ENCODE results near the gene CYB5A.
"Not testable (repeated sequence)": the region's sequence is repeated elsewhere in the genome, so short reads cannot be mapped to it uniquely, and the experiment has no call there.

Gene CYB5A

DNA sequence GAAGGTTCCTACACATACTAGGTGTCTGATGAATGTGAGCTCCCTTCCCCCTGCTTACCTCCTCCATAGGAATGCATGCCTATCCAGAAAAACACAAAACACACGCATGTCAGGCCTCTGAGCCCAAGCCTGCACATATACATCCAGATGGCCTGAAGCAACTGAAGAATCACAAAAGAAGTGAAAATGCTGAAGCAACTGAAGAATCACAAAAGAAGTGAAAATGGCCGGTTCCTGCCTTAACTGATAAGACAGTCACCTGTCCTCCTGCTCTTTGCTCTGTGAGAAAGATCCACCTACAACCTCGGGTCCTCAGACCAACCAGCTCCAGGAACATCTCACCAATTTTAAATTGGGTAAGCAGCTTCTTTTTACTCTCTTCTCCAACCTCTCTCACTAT lies 1.2 kb upstream of the CYB5A start:
- DNase-seq = not testable (repeated sequence)

DNA sequence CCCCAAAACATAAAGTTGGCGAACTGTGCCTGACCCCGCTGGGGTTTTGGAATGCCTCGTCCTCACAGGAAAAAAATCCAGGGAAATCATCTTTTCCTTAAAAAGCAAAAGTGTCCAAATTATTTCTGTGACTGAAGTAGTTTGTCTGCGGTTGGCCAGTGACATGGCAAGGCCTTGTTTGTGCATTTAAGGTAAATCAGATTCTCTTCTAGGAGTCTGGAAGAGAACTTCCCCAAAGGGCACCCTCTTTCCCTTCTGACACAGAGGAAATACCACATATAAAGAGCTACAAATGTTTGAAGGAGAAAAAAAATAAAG lies 737 bp upstream of the CYB5A start:
- no peak for DNase-seq

DNA sequence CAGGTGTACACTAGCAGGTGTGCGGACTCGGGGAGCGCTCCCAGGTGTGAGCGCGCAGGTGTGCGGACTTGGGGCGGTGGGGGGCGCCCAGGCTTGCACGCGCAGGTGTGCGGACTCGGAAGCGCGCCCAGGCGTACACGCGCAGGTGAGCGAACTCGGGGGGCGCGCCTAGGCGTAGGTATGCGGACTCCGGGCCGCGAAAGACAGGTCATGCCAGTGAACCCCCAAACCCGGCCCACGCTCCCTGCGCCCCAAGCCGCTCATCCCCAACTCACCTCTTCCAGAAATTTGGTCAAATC lies 342 bp downstream of the CYB5A start:
- no peak for DNase-seq

DNA sequence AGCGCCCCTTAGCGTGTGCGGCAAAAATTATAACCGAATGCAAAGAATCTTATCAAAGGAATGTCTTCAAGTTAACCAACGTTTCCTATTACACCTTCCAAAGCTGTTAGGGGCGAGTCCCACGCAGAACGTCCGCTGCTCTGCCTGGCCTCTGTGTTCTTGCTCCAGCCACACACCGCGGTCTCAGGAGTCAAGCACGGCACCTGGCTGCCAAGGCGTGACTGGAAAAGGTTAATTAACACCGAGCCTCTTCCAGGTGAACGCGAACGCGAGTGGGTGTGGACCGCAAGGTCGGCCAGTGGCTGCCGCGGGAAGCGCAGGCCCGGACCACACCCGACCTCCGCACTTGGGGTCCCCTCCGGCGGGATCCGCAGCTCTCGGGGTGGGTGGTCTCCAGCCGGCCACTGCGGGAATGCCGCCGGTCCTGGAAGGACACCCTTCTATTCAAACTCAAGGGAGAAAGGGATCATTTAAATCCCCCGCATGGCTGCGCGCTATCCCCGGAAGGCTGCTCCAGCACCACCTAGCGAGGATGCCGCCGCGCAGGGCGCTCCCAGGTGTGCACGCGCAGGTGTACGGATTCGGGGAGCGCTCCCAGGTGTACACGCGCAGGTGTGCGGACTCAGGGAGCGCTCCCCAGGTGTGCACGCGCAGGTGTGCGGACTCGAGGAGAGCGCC lies 830 bp downstream of the CYB5A start:
- DNase-seq = no peak

DNA sequence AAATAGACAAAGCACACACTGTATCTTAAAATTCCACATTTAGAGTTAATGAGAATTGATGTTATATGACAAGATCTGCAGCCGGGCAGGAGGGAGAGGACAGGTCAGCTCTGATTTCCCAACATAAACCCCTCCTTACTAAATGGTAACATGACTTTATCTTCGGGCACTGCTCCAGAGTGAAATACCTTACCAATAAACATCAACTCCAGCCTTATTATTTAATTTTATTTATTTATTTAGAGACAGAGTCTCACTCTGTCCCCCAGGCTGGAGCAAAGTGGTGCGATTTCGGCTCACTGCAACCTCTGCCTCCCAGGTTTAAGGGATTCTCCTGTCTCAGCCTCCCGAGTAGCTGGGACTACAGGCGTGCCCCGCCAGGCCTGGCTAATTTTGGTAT lies 1.7 kb downstream of the CYB5A start:
- no peak for DNase-seq

DNA sequence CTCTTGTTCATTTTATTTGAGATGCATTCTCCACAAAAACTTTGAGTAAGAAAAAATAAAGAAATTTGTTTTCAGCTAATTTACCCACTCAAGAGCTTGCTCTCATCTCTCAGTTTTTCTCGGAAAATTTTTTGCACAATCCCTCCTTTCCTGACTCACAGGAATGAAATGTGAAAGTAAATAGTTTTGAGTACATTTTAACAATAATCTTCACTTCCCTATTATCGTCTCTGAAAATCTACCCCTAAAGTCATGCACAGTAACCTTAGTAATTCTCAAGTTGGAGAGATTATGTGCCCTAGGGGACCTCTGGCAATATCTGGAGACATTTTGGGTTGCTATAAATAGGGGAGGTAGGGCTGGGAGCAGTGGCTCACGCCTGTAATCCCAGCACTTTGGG lies 2.6 kb downstream of the CYB5A start:
- no peak for DNase-seq

DNA sequence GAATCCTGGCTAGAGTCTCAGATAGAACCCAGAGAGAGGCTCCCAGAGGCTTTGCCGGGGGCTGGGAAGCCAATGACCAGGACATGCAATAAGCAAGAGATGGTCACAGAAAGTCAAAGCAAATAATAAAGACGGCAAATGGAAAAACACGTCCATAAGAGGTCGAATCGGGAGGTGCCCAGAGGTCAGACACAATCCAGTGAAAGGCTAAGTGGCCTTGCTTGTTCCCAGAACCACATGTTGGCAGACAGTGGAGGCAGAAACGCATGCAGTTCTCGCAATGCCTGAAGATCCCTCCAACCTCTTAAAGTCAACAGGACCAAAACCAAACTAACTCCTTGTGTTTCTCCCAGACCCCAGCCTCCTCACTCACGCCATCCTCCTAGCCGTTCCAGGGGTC lies 3.0 kb downstream of the CYB5A start:
- no peak for DNase-seq

DNA sequence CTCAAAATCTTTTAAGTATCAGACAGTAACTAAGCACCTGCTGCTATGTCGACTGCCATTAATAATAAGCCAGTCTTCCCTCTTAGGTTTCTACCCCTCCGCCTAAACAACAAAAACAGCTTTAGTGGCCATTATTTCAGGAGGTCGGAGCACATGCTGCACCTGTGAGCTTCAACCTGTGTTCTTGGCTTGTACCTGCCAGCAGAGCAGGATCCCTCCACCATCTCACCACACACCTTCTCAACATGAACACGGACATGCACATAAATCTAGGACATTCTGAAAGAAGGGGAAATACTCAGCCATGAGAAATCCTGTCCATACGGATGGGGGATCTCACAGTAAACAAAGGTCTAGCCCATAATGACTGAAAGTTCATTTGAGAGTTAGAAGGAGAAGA lies 3.7 kb downstream of the CYB5A start:
- no peak for DNase-seq

DNA sequence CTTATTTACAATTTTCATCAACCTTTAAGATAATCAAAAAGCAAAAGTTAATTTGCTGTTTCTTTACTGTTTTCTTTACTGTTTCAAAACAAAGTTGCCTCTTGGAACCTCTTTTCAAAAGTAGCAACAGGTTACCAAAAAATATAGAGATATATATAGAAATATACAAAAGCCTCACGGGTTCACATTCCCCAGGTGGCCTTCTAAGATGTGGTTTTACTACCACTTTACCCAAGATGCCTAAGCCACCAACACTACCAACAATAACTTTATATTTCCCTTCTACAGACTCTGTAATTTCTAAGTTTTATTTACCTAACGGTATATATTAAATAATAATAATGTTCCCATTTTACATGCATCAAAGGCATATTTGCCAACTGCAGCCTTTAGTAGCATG lies 4.9 kb downstream of the CYB5A start:
- no peak for DNase-seq

DNA sequence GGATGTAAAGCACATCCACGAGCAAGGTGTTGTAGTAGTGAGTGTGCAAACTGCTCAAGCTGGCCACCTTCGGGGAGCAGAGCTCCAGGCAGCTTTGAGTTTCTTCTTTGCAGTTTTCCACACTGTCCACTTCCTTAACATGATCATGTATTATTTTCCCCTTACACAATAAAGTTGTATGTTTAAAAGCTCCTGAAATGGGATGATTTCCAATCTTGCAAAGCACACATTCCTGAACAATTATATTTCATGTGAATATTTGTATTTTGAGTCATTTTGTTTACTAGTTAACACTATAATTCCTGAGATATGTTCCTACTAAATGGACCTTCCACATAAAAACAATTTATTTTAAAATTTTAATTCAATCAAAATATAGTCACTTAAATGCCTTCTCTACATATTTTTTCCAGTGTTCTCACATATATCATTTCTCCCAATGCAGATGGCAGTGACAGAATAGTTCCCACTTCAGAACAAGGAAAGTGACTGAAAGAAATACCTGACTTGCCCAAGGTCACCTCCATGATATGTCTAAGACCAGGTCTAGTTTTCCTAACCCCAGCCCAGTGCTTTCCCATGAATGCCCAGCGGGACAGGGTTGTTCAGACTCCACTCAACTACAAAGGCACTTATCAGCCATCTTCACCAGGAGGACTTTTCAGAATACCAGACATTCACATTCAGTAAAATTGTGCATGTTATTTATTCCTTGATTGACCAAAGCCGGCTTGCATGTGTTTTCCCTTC lies 5.5 kb downstream of the CYB5A start:
- no peak for DNase-seq

DNA sequence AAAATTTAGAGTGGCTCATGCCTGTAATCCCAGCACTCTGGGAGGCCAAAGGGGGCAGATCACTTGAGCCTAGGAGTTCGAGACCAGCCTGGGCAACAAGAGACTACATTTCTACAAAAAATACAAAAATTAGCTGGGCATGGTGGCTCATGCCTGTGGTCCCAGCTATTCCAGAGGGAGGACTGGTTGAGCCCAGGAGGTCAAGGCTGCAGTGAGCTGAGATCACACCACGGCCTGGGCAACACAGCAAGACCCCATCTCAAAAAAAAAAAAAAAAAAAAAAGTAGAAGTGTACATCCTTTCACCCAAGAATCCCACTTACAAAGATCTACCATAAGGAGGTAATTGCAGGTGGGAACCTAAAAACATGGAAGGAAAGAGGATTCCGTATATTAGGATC lies 6.2 kb downstream of the CYB5A start:
- DNase-seq = not testable (repeated sequence)

DNA sequence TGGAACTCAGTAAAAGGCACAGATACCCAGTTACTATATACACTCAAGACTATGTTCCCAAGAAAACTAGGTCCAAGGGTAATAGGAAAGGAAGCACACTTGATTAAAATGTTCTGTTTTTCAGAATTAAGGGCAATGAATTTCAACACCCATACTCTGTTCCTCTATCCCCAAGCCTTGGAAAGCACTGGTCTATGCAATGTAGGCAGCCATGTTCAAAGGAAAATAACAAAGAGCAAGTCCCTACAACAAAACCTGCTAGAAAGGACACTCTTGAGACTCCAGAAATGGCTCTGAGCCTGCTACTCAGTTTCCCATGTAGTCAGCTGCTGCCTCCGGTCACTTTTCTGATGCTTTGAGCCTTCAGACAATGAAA lies 6.8 kb downstream of the CYB5A start:
- no peak for DNase-seq

DNA sequence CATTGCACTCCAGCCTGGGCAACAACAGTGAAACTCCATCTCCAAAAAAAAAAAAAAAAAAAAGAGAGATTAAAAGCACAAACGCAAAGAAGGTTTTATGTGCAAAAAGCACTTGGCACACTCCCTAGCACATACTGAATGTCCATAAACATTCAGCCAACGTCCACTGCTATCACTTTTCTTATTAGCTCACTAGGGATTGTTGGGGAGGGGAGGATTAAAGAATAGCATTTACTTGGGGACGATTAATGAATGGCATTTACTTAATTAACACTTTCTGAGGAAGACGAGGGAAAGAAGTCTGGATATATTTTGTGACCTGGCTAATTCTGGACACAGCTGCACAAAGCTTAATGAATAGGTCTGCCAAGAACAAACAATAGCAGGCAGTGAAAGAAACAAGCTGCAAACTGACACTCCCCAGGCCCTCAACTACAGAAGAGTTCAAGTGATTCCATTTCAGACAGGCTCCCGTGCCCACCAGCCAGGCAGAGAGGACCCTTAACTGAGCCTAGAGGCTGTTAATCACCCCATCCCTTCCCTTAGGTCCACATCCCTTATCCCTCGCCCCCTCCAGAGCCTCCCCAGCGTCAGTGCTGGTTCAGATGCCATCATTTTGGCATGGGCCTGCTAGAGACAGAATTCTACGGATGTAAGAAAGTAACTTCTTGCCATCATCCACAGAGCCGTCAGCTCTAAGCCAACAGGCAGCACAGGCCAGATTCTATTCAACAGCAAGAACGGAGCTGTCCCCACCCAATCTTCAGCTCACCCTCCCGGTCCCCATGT lies 7.4 kb downstream of the CYB5A start:
- no peak for DNase-seq

DNA sequence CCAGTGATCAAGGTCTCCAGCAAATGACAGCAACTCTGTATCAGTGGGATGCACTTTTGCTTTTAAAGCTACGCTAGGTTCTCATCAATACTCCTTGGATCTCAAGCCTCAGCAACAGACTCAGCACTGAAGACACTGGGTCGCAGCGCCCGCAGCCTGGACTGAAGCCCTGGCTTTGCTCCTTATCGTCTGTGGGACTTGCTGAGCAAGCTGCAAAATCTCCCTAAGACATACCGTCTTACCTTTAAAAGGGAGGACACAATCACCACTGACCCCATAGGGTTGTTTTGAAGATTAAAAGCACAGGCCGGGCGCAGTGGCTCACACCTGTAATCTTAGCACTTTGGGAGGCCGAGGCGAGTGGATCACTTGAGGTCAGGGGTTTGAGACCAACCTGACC lies 8.1 kb downstream of the CYB5A start:
- no peak for DNase-seq

DNA sequence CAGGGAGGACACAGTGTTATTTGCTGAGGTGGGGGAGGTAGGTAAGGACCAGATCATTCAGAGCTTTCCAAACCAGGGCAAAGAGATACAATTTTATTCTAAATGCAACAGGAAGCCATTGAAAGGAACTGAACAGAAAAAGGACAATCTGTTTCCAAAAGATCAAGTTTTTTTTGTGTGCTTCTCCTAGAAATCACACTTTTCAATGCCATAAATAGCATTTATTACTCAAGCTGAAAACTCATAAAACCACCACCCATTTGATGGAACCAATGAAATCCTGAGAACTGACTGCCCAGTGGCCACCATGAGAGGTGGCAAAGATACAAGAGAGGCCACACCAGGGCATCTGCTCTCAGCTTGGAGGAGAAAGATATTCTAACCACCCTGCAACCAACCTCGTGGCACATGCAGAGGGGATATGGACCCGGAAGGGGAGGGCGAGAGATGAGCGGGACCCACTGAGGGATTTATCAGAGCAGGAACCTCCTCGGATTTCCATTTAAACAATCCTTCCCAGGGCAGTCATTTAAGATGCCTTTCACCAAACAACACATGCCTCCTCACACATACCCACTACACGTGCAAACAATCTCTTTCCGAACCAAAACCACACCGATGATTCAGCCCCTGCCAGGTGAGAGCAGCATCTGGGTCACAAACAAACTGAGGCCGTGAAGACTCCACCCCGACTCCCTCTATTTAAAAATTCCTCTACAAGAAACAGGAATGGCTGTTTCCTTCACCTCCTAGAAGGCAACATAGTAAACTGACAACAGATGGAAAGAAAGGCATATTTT lies 8.8 kb downstream of the CYB5A start:
- no peak for DNase-seq

DNA sequence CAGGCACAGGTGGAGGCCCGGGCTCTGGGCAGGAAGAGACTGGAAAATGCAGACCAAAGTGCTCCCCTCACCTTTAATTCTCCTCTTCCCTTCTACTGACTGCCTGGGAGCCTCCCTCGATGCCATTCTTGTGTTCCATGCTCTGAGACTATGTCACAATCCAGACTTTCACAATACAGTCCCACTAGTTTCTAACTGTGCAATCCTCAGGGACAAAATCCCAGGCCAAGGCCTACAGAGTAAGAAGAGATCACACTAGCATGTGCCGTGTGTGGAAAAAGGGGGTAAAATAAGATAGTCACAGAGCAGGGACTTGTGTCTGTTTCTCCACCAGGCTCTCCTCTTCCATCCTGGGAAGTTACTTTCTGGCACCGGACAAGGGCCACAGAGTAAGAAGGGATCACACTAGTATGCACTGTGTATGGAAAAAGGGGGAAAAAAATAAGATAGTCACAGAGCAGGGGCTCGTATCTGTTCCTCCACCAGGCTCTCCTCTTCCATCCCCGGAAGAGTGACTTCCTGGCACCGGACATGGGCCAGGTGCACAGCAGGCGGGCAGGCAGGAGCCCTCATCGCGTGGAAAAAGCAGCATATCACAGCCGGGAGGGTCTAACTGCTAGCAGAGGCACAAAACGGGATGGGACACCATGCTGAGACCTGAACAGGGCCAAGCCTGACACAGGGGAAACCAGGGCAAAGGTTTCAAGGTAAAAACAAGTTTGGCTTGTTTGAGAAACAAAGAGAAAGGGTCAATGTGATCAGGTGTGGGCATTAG lies 9.6 kb downstream of the CYB5A start:
- DNase-seq = no peak

DNA sequence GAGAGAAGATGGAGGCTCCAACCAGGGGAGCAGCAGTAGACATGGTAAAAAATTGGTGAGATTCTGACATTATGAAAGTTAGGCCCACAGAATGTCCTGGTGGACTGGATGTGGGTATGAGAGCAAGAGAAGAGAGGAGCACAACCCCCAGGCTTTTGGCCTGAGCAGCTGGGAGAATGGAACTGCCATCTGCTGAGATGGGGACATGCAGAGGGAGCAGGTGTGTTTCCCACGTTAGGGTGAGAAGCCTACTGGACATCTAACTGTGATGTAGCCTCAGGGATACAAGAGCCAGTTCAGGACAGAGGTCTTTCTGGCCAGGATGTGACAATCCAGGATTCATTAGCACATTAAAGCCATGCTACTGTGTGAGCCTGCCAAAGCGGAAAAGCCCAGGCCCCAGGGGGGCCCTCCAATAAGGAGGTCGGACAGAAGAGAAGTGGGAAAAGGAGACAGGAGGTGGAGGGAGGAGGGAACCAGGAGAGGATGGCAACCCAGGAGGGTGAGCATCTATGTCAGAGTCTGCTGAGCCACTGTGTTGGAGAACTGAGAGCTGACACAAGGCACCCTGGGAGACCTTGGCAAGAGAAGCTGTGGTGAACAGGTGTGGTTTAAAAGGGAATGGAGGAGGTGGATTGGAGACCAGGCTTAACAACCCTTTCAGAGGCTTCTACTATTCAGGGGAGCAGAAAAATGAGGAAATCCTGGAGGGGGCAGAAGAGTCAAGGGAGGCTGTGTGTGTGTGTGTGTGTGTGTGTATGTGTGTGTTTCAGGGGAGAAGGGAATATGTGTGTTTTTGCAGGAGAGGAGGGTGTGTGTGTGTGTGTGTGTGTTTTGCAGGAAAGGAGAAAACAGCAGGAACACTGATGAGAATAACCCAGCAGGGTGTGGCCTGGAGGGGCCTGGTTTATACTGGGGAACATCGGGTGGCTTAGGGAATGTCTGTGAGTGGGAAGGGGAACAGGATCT lies 10.5 kb downstream of the CYB5A start:
- no peak for DNase-seq

DNA sequence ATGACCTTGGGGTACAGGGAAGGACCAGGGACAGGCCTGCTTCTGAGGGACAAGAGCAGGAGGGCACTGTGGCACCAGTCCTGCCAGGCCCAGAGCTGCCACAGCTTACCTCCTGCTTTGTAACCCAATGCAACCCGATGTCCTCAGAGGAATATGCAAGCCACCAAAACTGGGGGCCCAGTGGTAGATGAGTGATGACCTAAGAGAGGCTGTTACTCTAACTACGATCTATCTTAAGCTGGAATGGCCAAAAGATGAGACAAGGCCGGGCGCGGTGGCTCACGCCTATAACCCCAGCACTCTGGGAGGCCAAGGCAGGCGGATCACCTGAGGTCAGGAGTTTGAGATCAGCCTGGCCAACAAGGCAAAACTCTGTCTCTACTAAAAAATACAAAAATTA lies 12.8 kb downstream of the CYB5A start:
- no peak for DNase-seq

DNA sequence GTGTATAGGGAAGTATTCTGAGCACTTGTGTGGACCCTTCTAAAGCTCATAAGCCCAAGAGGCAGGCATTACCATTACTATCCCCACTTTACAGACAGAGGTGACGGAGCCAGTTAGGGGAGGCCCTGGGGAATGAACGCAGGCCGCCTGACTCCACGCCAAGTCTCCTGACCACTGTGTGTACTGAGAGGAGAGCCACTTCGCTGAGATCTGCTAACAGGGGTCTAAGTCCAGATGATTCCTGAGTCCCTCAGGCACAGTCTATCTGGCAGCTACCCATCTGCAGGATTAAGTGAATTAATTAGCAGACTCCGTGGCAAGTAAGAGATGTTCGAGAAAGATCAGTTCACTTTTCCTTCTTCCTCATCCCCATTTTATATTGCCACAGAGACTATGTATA lies 13.7 kb downstream of the CYB5A start:
- no peak for DNase-seq

DNA sequence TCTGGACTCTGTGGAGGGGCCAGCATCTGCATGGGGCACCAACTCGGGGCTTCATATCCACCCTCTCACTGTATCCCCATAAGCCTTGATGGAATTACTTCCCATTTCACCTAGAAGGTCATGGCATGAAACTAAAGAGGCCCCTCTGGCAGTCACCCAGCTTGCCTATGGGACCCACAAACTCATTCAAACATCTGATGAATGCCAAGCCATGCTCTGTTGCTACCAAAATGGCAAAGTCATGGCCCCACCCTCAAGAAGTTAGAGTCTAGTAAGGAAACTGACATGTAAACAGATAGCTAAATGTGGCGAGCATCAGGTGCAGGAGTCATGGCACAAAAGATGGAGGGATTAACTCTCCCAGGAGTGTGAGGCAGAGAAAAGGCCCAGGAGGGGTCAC lies 14.5 kb downstream of the CYB5A start:
- DNase-seq = no peak

DNA sequence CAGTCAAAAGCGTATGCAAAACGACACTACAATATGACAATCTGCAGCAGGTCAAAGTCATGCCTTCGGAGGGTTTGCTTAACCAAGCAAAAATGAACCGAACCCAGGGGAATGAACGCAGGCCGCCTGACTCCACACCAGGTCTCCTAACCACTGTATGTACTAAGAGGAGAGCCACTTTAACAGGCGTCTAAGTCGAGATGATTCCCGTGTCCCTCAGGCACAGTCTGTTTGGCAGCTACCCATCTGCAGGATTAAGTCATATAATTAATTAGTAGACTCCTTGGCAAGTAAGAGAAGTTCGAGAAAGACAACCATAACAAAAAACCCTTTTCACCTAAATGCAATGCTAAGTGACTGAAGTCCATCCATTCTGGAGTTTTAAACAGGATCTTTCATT lies 15.2 kb downstream of the CYB5A start:
- DNase-seq = no peak

DNA sequence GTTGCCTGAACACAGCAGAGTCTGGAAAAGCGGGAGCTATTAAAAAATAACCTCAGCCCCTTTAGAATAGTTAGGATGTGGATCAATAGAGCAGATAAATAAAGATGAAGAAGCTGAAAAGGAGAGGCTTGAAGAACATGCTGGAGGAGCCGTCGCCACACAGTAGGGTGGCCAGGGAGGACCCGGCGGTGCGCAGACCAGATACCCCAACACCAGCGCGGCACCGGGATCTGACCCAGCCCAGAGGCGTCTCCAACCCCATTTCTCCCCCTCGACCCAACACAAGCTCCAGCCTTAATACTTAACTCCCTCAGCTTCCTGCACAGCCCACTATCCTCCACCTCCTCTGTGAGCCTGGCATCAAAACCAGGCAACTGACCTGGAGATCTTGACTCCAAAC lies 16.0 kb downstream of the CYB5A start:
- no peak for DNase-seq
